HEK293T (cell line): ENCODE data around the gene ABTB1.

Experiments used
- CTCF ChIA-PET: fragments of 350-600 bp; formaldehyde crosslinking; extraction: SDS; loops from one replicate; lab custom pipeline; 2021; ENCODE audit warnings: antibody characterized with exemption, inconsistent platforms; lab: Yijun Ruan, JAX
- POLR2A ChIA-PET: fragments of 350-600 bp; formaldehyde crosslinking; extraction: SDS; loops from one replicate; lab custom pipeline; 2020; ENCODE audit warnings: antibody characterized with exemption, inconsistent platforms; lab: Yijun Ruan, JAX
- DNase-seq: peaks from one replicate; pipeline ENCODE4 v3.0.0; 2012; ENCODE audit warnings: mixed read lengths; ENCODE audit errors: extremely low spot score
- ARNT ChIP-seq: fragments of 450-650 bp; IDR thresholded peaks from 2 replicates; pipeline ENCODE4 v1.6.1; 2017; ENCODE audit warnings: mild to moderate bottlenecking
- BHLHE40 ChIP-seq: fragments of 450-650 bp; IDR thresholded peaks from 2 replicates; pipeline ENCODE4 v1.6.1; 2016; ENCODE audit warnings: mild to moderate bottlenecking, moderate library complexity, borderline replicate concordance
- CTBP1 ChIP-seq: fragments of 450-650 bp; IDR thresholded peaks from 2 replicates; pipeline ENCODE4 v1.6.1; 2016; ENCODE audit warnings: borderline replicate concordance
- ELF4 ChIP-seq: fragments of 450-650 bp; IDR thresholded peaks from 2 replicates; pipeline ENCODE4 v1.6.1; 2017; ENCODE audit warnings: antibody characterized with exemption
- FOXA1 ChIP-seq: fragments of 450-650 bp; IDR thresholded peaks from 2 replicates; pipeline ENCODE4 v1.6.1; 2016; ENCODE audit warnings: mild to moderate bottlenecking
- FOXK2 ChIP-seq: fragments of 450-650 bp; IDR thresholded peaks from 2 replicates; pipeline ENCODE4 v1.6.1; 2016; ENCODE audit warnings: mild to moderate bottlenecking
- FOXM1 ChIP-seq: fragments of 450-650 bp; IDR thresholded peaks from 2 replicates; pipeline ENCODE4 v1.6.1; 2017; ENCODE audit warnings: mild to moderate bottlenecking, borderline replicate concordance
- HDGF ChIP-seq: fragments of 450-650 bp; IDR thresholded peaks from 2 replicates; pipeline ENCODE4 v1.6.1; 2017; ENCODE audit warnings: antibody characterized with exemption, borderline replicate concordance
- L3MBTL2 ChIP-seq: fragments of 450-650 bp; conservative IDR thresholded peaks from 2 replicates; pipeline ENCODE4 v1.6.1; 2016; ENCODE audit warnings: mild to moderate bottlenecking
- LEF1 ChIP-seq: fragments of 450-650 bp; IDR thresholded peaks from 2 replicates; pipeline ENCODE4 v1.6.1; 2017; ENCODE audit warnings: mild to moderate bottlenecking, borderline replicate concordance
- NFRKB ChIP-seq: fragments of 450-650 bp; IDR thresholded peaks from 2 replicates; pipeline ENCODE4 v1.6.1; 2016; ENCODE audit warnings: mild to moderate bottlenecking, moderate library complexity
- PKNOX1 ChIP-seq: fragments of 450-650 bp; IDR thresholded peaks from 2 replicates; pipeline ENCODE4 v1.6.1; 2016
- SP1 ChIP-seq: fragments of 450-650 bp; IDR thresholded peaks from 2 replicates; pipeline ENCODE4 v1.6.1; 2017
- SUZ12 ChIP-seq: fragments of 450-650 bp; IDR thresholded peaks from 2 replicates; pipeline ENCODE4 v1.6.1; 2016; ENCODE audit warnings: mild to moderate bottlenecking
- TARDBP ChIP-seq: fragments of 450-650 bp; IDR thresholded peaks from 2 replicates; pipeline ENCODE4 v1.6.1; 2016
- ZNF384 ChIP-seq: fragments of 450-650 bp; IDR thresholded peaks from 2 replicates; pipeline ENCODE4 v1.6.1; 2016

The ABTB1 gene

GRCh38 chr3:127646501-127647046, 26.2 kb upstream of the ABTB1 start:
- no peak for DNase-seq
- TF ChIP-seq TARDBP (no peak), ARNT (no peak), BHLHE40 (no peak), FOXA1 (no peak), FOXM1 (no peak), LEF1 (no peak), PKNOX1 (no peak), FOXK2 (no peak), SUZ12 (no peak), ZNF384 (no peak), ELF4 (no peak), NFRKB (no peak), SP1 (no peak), L3MBTL2 (no peak), CTBP1 (no peak), HDGF (no peak)
- CTCF ChIA-PET, result no interaction called here
- POLR2A ChIA-PET, result no interaction called here

GRCh38 chr3:127647166-127647844, 25.4 kb upstream of the ABTB1 start:
- CTCF ChIA-PET, result no interaction called here
- POLR2A ChIA-PET, result no interaction called here
- TF ChIP-seq HDGF (no peak), L3MBTL2 (no peak), FOXK2 (no peak), PKNOX1 (no peak), FOXA1 (no peak), SP1 (no peak), ARNT (no peak)
- DNase-seq, result no peak

GRCh38 chr3:127647845-127648204, 24.9 kb upstream of the ABTB1 start:
- TF ChIP-seq FOXM1 (no peak), FOXK2 (no peak), FOXA1 (no peak), NFRKB (no peak), ELF4 (no peak), CTBP1 (no peak), ZNF384 (no peak), TARDBP (no peak), ARNT (no peak), SUZ12 (no peak), L3MBTL2 (no peak), SP1 (no peak), PKNOX1 (no peak), HDGF (no peak), BHLHE40 (no peak), LEF1 (no peak)
- POLR2A ChIA-PET, result no interaction called here
- DNase-seq, result no peak
- CTCF ChIA-PET, result interaction anchor here (1.1 kb wide), 1 partner anchor 24 kb away, joined by 8 read pairs; no protein-coding TSS in a partner anchor

GRCh38 chr3:127650236-127650635, 22.5 kb upstream of the ABTB1 start:
- POLR2A ChIA-PET, result no interaction called here
- DNase-seq, result no peak
- CTCF ChIA-PET, result no interaction called here
- TF ChIP-seq L3MBTL2, result no peak
- TF ChIP-seq BHLHE40, result no peak
- no peak for TF ChIP-seq HDGF
- TF ChIP-seq CTBP1, result no peak
- TF ChIP-seq ARNT, result no peak
- no peak for TF ChIP-seq SP1
- no peak for TF ChIP-seq ELF4
- no peak for TF ChIP-seq ZNF384
- TF ChIP-seq PKNOX1, result no peak
- no peak for TF ChIP-seq FOXK2
- TF ChIP-seq LEF1, result no peak
- TF ChIP-seq TARDBP, result no peak
- TF ChIP-seq SUZ12, result no peak

GRCh38 chr3:127651516-127652172, 21.1 kb upstream of the ABTB1 start:
- no peak for DNase-seq
- ChIA-PET CTCF (interaction anchor here (0.6 to 0.7 kb wide), 2 partner anchors 42 to 310 kb away, joined by 3 read pairs; no protein-coding TSS in a partner anchor), POLR2A (interaction anchor here (0.7 kb wide), 1 partner anchor 20 kb away, joined by 3 read pairs; no protein-coding TSS in a partner anchor)
- TF ChIP-seq L3MBTL2 (no peak), SP1 (no peak), ZNF384 (no peak), FOXA1 (no peak), HDGF (no peak), ELF4 (no peak), ARNT (no peak), BHLHE40 (no peak), FOXK2 (no peak)
